IPS-20b (cell line): ENCODE results near the gene NELL2.
A peak's percentile ranks its signal among the peaks of the same experiment; 100 is the strongest.

Experiments used
- H3K27ac ChIP-seq: one replicate; pipeline ENCODE4 v1.5.1; 2013; ENCODE audit warnings: low read length
- H3K27me3 ChIP-seq: 2 replicates; pipeline ENCODE4 v1.6.1; 2013; ENCODE audit warnings: mild to moderate bottlenecking, low read length, inconsistent platforms; ENCODE audit not compliant: insufficient read depth
- H3K36me3 ChIP-seq: 2 replicates; pipeline ENCODE4 v1.6.1; 2013; ENCODE audit warnings: low read depth, mild to moderate bottlenecking, inconsistent platforms, low read length, moderate library complexity; ENCODE audit not compliant: insufficient read depth
- H3K4me1 ChIP-seq: 2 replicates; pipeline ENCODE4 v1.6.1; 2013; ENCODE audit warnings: mild to moderate bottlenecking, control low read depth, inconsistent platforms, low read length, moderate library complexity; ENCODE audit not compliant: insufficient read depth
- H3K4me3 ChIP-seq: 2 replicates; pipeline ENCODE4 v1.5.1; 2013; ENCODE audit warnings: mild to moderate bottlenecking, low read length, inconsistent platforms
- H3K9ac ChIP-seq: 2 replicates; pipeline ENCODE4 v1.6.1; 2013; ENCODE audit warnings: low read depth, mild to moderate bottlenecking, inconsistent platforms, low read length, moderate library complexity
- H3K9me3 ChIP-seq: 2 replicates; pipeline ENCODE4 v1.6.1; 2013; ENCODE audit warnings: mild to moderate bottlenecking, low read depth, low read length, inconsistent platforms; ENCODE audit not compliant: insufficient read depth

Gene NELL2

DNA sequence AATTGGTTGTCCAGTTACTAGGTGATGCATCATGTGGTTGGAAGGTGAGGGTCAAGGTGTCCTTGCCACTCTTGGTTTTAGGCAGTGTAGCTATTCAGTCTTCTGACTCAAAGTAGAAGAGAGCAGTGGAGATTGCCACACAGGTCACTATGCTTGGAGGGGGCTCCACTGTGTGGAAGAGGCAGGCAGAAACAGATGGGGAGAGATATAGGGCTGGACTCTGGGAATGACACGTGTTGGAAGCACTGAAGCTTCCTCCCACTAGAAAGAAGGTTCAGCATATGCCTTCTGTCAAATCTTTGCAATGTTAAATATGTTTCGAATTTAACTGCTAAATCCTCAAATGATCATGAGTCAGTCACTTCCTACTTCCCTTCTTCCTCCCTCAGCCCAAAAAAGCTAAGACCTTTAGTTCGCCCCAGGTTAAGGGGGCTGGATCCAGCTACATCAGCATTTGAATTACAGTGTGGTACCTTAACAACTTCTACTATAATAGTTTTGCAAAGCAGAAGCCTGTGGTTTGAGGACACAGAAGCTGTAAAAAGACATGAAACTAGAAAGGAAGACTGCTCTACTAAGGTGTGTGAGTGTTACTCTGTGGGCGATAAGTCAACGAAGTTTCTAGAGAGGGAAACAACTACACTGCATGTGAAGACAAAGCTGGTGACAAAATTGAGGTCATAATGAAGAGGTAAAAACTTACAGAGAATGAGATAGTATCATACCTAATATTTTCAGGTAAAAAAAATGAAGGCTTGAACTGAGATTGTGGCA, 228.0 kb downstream of the NELL2 start:
- Histone ChIP-seq H3K4me1 (peaks cover 16% of the 10 kb centered on the region), H3K9me3 (no peaks in the 10 kb centered on the region), H3K9ac (no peak overlapping the region), H3K27ac (no peak overlapping the region), H3K4me3 (peak overlapping the region; percentile 25; the same call in 1 of the 2 replicates), H3K36me3 (no peaks in the 10 kb centered on the region), H3K27me3 (no peaks in the 10 kb centered on the region)

DNA sequence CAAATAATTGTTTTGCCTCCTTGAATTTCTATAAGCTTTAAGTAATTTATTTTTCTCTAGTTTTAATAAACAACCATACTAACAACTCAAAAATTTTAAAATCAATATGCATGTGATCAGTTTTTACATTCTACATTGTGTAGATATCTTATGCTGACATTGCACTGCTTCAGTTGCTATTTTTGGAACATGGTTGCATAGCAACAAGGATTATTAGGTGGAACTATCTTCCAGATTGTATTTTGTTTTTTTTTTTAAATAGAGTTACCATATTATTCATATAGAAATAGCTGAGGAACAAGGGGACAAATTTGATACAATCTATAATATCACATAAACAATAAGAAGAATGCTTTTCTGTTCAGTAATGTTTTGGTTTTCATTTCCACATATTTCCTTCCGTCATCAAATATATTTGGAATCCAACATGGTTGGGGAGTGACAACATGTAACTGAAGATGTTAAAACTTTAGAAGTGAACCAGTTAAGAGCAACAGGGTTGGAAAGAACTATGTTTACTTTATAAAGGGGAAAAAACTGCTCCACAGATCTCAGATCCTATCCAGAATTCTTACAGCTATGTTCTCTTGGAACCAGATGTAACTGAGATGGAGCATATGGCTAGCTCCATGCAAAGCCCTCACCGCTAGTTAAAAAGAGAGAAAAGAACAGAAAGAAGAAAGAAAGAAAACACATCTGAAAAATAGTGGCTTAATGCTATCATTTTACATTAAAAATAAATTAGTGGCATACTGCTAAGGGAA, 235.5 kb downstream of the NELL2 start:
- no peaks in the 10 kb centered on the region for H3K27me3 ChIP-seq

DNA sequence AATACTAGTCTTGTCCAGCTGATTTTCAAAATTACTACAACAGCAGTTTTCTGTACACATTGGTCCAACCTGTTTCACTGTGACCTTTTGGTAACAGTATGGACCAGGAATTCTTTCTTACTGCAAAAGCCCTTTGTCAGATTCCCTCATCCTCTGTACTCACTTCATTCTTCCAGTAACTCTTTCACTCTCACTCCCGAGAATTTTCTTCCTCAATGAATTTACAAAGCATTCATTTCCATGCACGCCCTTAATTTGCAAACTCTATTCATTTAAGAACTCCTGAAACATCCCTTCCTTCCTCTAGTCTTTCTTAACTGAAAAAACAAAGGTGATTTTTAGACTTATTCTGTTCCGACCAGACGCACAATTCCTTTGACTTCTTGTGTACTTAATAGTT, 238.2 kb downstream of the NELL2 start:
- Histone ChIP-seq H3K36me3 (no peaks in the 10 kb centered on the region), H3K27ac (no peak overlapping the region), H3K27me3 (no peaks in the 10 kb centered on the region), H3K9ac (no peak overlapping the region), H3K4me3 (no peak overlapping the region), H3K4me1 (peaks cover 10% of the 10 kb centered on the region; the same call in 1 of the 2 replicates), H3K9me3 (no peaks in the 10 kb centered on the region)

More for the DNA sequence above, 235.5 kb downstream of the NELL2 start:
- Histone ChIP-seq H3K27ac (no peak overlapping the region), H3K9ac (no peak overlapping the region), H3K36me3 (no peaks in the 10 kb centered on the region), H3K9me3 (no peaks in the 10 kb centered on the region), H3K4me1 (peaks cover 10% of the 10 kb centered on the region; the same call in 1 of the 2 replicates), H3K4me3 (no peak overlapping the region)

DNA sequence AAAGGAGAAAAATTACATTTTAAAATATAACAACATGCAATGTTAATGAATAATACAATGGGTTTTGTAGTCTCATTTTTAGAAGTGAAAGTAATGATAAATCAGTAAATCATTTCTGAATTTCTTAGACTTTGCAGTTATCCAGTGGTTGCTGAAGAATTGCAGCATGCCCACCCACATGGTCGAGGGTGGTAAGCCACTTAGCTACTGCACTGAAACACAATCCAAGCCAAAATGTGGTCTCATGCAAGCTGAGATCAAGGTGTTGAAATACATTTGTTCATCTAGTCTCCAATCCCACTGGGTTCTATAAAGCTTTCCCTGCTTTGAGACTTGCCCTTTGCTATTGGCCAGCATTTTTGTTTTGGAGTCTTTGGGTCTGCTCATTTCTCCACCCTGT, 247.9 kb downstream of the NELL2 start:
- no peak overlapping the region for H3K27ac ChIP-seq
- no peak overlapping the region for H3K4me3 ChIP-seq
- no peaks in the 10 kb centered on the region for H3K9me3 ChIP-seq
- no peak overlapping the region for H3K9ac ChIP-seq
- peaks cover 8% of the 10 kb centered on the region; the same call in 1 of the 2 replicates for H3K4me1 ChIP-seq
- no peaks in the 10 kb centered on the region for H3K36me3 ChIP-seq
- no peaks in the 10 kb centered on the region for H3K27me3 ChIP-seq

DNA sequence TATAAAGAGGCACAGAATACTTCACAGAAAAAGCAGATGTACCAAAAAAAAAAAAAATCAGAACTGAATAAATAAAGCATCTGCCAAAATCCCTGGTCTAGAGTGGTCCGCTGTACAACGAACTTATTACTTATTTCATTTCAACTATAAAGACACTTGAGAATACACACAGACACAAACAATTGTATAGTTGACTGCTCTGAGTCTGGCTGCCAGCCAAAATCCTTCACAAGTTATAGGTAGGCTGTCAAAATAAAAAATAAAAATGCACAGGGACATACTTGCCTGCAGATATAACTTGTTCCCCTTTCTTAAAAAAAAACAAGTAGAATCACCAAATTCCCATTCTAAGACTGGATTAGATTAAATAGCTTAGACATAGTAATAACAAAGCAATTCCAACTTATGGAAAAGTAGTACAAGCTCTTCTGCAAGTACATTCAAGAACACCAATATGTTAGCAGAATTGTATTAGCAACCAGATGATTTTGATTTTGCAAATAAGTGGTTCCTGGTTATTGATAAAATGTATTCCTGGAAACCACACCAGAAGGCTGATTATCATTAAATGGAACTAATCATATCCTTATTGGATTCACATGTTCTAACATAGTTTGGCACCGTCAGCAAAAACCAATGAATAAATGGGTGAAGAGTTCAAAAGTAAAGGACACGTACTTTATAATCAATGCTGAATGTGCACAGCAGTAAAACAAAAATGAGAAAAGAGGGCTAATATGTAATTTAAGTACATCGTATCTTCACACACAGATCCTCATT, 248.5 kb downstream of the NELL2 start:
- no peak overlapping the region for H3K4me3 ChIP-seq
- peaks cover 8% of the 10 kb centered on the region; the same call in 1 of the 2 replicates for H3K4me1 ChIP-seq
- H3K9me3 ChIP-seq: no peaks in the 10 kb centered on the region
- H3K27me3 ChIP-seq: no peaks in the 10 kb centered on the region
- H3K27ac ChIP-seq: no peak overlapping the region
- no peak overlapping the region for H3K9ac ChIP-seq
- no peaks in the 10 kb centered on the region for H3K36me3 ChIP-seq

DNA sequence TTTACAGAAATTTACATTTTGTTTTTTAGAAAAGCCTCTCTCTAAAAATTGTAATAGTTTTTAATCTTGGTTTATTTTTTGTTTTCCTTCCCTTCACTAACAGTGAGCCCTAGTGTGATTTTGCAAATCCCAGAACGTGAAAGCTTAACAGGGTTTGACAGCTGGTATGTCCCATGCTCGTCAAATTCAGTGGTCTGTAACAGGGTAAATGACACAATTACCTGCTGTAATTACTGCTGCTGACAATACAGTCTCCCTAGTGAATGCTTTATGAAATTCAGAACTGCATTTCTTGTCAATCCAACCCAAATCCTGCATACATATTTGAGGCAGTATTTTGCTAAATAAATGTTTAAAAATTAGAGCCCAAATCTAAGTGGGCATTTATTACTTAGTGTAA, 249.2 kb downstream of the NELL2 start:
- no peak overlapping the region for H3K4me3 ChIP-seq
- no peaks in the 10 kb centered on the region for H3K27me3 ChIP-seq
- no peak overlapping the region for H3K9ac ChIP-seq
- H3K9me3 ChIP-seq: no peaks in the 10 kb centered on the region
- no peaks in the 10 kb centered on the region for H3K36me3 ChIP-seq
- H3K27ac ChIP-seq: no peak overlapping the region
- H3K4me1 ChIP-seq: peaks cover 8% of the 10 kb centered on the region; the same call in 1 of the 2 replicates

DNA sequence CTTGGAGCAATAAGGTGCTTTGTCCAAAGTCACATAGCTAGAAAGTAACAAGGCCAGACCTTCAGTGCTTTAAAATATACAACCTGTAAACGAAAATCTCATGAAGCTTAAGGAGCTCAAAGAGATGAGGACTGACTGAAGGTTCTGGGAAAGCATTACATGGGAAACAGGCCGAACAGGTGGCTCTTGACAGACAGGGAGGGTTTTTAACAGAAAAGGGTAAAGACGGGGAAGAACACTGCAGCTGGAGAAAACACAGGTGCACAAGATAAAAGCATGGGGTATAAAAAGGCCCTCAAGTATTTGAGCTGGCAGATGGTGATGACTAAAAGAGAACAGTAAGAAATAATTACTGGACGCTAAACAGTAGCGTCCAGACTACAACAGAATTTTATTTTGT, 257.2 kb downstream of the NELL2 start:
- no peaks in the 10 kb centered on the region for H3K36me3 ChIP-seq
- H3K4me3 ChIP-seq: no peak overlapping the region
- H3K27me3 ChIP-seq: no peaks in the 10 kb centered on the region
- H3K4me1 ChIP-seq: no peaks in the 10 kb centered on the region
- no peak overlapping the region for H3K27ac ChIP-seq
- H3K9ac ChIP-seq: no peak overlapping the region
- no peaks in the 10 kb centered on the region for H3K9me3 ChIP-seq

DNA sequence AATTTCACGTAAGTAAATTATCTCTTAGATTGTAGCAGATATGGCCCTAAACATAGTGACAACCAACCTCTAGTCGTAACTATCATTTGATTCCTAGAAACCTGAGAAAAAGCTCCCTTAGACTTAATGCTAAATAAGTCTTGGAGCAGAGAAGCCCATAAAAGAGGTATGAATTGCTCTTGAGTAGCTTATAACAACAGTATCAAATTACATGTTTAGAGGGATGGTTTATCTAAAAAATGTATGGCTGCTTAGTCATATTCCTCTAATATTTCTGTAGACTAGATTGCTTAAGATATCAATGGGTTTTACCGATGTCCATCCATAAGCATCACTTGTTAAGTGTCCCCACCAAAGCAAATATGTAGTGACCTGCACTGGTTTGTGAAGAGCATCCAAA, 259.7 kb downstream of the NELL2 start:
- H3K9me3 ChIP-seq: no peaks in the 10 kb centered on the region
- no peaks in the 10 kb centered on the region for H3K27me3 ChIP-seq
- no peak overlapping the region for H3K9ac ChIP-seq
- H3K36me3 ChIP-seq: no peaks in the 10 kb centered on the region
- H3K27ac ChIP-seq: no peak overlapping the region
- H3K4me3 ChIP-seq: no peak overlapping the region
- H3K4me1 ChIP-seq: no peaks in the 10 kb centered on the region

DNA sequence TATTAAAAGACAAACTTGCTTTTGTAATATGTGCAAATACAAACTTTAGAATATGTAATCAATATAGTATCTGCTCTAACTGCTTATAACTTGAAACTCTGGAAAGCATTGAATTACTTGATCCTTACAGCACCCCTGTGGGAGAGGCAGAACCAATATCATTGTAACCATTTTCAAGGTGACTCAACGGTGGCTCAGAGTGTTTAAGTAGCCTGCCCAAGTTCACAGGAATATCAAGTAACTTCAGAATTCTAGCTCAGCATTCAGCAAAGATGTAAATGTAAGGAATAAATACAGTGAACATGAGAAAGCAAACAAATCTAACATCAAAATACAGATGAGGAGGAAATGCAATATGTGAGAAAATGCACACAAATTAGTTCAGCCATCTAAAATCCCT, 264.6 kb downstream of the NELL2 start:
- Histone ChIP-seq H3K9me3 (no peaks in the 10 kb centered on the region), H3K27me3 (no peaks in the 10 kb centered on the region), H3K4me3 (no peak overlapping the region), H3K27ac (no peak overlapping the region), H3K9ac (no peak overlapping the region), H3K36me3 (no peaks in the 10 kb centered on the region), H3K4me1 (no peaks in the 10 kb centered on the region)

DNA sequence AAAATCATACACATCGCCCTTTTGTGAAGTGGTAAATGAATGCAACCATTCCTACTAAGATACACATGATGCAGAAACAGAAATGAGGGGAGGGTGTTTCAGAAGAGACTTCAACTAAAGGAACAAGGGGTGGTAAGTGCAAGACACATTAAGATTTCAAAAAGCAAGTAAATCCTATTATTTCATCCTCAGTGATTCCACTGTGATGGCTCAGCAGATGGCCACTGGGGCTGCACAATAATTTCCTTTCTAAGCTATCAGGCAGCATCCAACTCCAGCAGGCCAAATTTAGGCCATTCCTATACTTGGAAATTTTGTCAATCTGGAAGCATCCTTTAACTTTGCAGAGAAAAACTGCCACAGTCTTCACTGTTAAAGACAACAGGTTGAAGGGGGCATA, 272.4 kb downstream of the NELL2 start:
- Histone ChIP-seq H3K9ac (no peak overlapping the region), H3K36me3 (no peaks in the 10 kb centered on the region), H3K27ac (no peak overlapping the region), H3K27me3 (no peaks in the 10 kb centered on the region), H3K4me1 (no peaks in the 10 kb centered on the region; the same call in 1 of the 2 replicates), H3K4me3 (no peak overlapping the region), H3K9me3 (no peaks in the 10 kb centered on the region)

DNA sequence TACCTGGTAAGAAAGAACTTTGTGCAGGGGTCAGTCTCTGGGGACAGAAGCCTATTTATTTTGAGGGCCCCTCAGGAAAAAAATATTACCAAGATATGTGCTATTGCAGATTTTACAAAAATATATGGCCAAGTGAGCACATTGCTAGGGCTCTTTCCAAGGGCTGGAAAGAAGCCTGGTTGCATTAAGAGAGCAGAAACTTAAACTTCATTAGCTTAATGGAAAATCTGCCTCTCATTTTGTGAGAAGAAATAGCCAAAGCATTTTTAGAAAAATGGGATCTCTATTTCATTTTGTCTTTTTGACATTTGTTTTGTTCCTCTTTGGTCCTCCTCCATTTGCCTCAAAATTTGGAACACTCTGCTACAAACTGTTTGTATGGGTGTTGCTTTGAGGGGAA, 283.5 kb downstream of the NELL2 start:
- H3K4me3 ChIP-seq: no peak overlapping the region
- no peaks in the 10 kb centered on the region for H3K9me3 ChIP-seq
- H3K9ac ChIP-seq: no peak overlapping the region
- H3K27me3 ChIP-seq: no peaks in the 10 kb centered on the region
- H3K36me3 ChIP-seq: no peaks in the 10 kb centered on the region
- no peaks in the 10 kb centered on the region; the same call in 1 of the 2 replicates for H3K4me1 ChIP-seq
- H3K27ac ChIP-seq: no peak overlapping the region
